ENCODE measurements around the gene CREB3L4.

CREB3L4 gene

GRCh38 chr1:153937331-153937730, 30.4 kb upstream of the CREB3L4 start:
- no peak for DNase-seq

- no peak for DNase-seq
Measured at GRCh38 chr1:153938996-153939395, 28.7 kb upstream of the CREB3L4 start.

DNA sequence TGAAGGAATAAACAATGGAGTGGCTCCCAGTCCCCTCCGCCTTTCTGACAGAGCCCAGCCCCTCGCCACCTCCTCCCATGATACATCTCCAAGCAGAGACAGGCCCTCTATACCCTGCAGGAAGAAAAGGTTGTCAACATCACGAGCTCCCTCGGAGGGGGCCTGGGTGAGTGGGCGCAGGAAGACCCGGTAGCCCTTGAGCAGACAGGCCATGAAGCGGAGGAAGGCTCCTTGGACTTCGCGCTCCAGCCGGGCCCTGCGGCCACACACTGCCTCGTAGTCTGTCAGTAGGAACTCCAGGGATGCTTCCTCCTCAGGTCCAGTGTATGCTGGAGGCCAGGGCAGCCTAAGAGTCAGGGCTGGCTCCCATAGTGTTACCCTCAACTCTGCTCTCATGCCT, 28.2 kb upstream of the CREB3L4 start:
- DNase-seq: no peak

DNA sequence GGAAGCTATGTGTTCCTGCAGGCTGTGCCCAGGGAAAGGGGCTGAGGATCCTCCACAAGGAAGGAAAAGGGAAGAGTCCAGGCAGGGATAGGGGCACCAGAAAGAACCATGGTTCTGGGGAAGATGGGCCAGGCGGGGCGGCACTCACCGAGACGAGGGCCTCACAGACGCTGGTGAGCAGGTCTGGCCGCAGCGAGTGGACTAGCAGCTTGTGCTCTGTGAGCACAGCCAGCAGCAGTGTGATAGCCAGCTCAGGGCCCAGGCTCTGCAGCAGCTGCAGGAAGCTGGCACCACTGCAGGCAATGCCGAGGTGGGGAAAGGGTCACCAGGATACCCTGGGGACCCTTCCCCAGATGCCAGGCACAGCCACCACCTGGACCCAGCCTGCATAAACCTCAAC, 26.9 kb upstream of the CREB3L4 start:
- no peak for DNase-seq

GRCh38 chr1:153941826-153942725, 25.6 kb upstream of the CREB3L4 start:
- DNase-seq: no peak

- no peak for DNase-seq
Measured at GRCh38 chr1:153942766-153943549, 24.7 kb upstream of the CREB3L4 start.

DNA sequence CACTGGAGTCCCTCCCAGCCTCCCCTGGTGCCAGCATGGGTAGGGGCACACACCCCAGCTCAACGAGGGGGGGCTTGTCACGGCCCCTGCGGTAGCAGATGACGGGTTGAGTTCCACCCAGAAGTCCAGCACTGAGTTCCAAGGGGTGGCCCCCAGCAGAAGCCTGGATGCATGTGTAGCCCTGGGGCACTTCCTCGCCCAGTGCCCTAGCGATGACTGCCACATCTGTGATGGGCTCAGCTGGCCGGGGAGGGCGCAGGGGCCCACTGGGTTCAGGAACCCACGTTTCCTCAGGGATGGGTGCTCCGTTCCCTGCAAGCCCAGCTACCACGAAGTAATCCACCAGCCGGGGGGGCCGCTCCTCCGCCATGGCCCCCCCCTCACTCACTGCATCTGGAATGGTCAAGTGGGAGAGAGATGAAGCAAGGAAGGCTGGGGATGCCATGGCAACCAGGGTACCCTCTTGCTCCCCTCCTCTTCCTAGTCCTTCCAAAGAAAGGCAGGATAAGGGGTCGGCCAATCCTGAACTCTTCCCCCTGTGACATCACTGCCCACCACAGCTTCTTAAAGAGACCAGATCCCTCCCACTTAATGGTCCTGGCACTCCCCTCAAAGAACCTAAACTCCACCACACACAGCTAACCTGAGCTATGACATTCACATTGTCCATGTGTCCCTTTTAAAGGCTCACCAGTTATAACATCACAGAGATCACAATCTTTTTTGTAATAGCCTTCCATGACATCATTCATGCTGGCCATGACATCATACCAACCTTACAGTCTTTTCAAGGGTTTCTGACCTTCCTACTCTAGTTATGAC, 23.5 kb upstream of the CREB3L4 start:
- DNase-seq: no peak

DNA sequence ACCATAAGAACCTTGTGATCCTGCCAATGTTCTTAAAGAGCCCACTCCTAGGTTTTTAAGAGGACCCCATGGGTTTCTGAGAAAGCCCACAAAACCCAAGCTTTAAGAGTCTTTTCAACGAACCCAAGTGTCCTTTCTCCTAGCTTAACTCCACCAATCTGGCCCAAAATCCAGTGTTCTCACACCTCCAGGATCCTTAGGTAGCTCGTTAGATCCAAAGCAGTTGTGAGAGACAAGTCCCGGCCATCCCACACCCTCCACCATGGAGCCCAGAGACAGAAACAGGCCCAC, 22.9 kb upstream of the CREB3L4 start:
- DNase-seq: no peak

DNA sequence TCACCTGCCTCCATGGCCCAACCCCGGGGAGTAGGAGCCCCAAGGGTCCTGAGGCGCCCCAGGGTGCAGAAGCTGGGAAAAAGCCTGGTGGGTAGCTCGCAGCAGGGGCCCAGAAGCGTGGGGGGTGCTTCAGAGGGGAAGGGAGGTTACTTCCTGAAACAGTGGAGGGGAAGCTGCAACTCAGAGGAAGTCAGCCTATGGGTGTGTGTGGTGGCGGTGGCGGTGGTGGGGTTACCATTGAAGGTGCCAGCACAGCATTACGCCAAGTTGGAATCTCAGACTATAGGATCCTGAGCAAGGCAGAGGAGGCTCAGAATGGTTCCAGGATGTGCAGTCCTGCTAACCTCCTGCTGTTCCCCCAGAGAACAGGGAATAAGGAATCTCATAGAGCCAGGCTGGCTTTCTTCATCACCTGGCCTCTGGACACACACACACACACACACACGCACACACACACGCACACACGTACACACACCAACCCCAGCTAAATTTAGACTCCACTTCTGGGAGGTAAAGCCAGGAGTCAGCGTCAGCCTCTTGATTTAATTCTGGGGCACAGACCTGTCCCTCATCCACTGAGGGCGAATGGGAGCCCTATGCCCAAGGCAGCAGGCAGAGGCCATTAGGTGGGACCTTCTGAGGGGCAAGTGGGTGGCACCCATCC, 22.4 kb upstream of the CREB3L4 start:
- peak; percentile 59 for DNase-seq

GRCh38 chr1:153945795-153946621, 21.7 kb upstream of the CREB3L4 start:
- peak; percentile 64 for DNase-seq

DNA sequence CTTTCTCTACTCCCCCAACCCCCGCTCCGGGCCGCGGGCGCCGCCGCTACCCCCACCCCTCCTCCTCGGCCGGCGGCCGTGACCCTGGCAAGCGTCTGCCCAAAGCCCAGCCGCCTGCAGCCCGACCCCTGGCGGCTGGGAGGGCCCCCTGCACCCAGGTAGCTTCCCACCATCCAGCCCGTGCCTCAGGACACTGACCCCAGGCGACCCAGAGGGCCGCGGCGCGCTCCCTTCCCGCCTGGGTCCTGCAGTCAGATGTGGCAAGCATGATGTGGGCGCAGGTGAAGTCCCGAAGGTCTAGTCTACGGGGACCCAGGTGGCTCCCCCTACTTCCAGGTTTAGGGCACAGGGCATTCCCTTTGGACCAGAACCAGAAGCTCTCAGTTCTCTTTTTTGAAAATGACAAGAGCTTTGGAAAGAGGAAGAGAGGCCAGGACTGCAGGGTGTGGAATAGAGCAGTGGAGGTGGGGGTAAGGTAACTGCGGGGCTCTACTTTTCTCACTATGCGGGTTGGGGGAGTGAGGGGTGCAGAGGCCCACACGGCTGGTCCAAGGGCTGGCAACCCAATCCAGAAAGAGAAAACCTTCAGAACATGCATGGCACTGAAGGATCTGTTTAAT, 21.0 kb upstream of the CREB3L4 start, which contains the start of gene DENND4B:
TSS of gene DENND4B (minus strand) at position 97 of the 620 bp plus-strand sequence. CDS start 2,344 bp downstream, outside the sequence.
- DNase-seq: peak; percentile 90

GRCh38 chr1:153951183-153951582, 16.5 kb upstream of the CREB3L4 start:
- DNase-seq: no peak

- DNase-seq: no peak
Measured at GRCh38 chr1:153951801-153952200, 15.9 kb upstream of the CREB3L4 start.

- DNase-seq: no peak
Measured at GRCh38 chr1:153953859-153954365, 13.8 kb upstream of the CREB3L4 start.

GRCh38 chr1:153954826-153955225, 12.9 kb upstream of the CREB3L4 start:
- DNase-seq: no peak

DNA sequence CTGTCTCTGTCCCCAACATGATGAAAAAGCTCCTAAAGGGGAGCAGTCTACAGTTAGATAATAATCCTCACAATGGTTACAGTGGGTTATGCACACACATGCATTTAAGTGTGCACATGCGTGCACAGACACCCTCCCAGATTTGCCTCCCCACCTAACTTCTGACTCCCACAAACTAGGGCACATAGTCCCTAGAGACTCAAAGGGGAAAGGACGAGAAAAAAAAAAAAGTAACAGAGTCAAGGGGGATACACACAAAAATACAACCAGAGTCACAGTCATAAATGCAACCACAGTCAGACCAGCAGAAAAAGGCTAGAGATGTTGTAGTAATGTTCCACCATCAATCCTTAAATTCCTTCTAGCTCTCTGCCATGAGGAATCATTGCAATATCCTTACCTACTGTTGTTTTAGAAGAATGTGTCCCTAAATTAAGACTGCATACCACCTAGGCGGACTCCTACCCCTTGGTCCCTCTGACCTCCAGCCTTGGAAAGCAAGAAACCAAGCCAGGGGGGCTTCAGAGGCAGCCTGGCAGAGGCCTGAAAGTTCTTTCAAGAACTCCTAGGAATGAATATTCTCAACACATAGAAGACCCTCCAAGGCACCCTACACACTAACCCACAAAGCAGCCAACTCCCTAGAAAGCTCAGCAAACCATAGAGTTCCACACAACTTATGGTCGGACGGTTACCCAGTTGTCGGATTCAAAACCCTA, 10.5 kb upstream of the CREB3L4 start:
- no peak for DNase-seq

GRCh38 chr1:153957744-153958110, 10.0 kb upstream of the CREB3L4 start:
- DNase-seq: no peak

DNA sequence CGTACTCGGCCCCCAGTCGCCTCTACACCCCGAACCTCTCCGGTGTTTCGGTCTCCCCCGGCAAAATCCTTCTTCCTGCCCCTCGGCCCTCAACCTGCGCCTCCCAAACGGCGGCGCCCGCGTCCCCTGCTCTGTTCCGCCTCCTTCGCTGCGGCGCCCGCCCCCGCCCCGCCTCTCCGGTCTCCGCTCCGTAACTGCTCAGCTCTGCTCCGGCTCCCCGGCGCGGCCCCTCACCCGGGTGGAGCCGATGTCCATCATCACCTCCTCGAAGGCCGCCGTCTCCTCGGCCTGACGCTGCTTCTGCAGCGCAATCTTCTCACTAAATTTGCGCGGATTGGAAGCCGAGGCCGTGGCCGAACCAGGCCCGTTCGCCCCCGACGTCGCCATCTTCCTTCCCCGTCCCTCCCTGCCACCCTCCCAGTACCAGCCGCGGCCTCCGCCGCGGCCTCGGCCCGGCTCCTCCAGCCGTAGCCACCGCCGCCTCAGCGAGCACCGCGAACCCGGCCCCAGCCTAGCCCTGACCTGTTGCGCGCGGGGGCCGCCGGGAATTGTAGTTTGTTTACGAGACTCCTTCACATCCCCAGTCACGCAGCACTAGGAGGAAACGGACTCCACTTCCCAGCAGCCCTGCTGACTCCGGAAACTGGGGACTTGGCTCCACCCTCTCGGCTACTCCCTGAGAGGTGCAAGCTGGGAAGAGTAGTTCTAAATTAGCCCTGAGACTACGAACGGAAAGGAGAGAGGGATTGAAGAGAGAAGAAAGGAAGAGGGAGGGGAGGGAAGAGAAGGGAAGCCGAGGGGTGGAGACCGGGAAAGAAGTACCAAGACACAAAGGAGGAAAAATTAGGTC, 9.4 kb upstream of the CREB3L4 start, which contains the start of gene CRTC2:
TSS of gene CRTC2 (minus strand) at position 502 of the 850 bp plus-strand sequence. CDS start at position 387, 115 bp downstream.
- peak; percentile 100 for DNase-seq

DNA sequence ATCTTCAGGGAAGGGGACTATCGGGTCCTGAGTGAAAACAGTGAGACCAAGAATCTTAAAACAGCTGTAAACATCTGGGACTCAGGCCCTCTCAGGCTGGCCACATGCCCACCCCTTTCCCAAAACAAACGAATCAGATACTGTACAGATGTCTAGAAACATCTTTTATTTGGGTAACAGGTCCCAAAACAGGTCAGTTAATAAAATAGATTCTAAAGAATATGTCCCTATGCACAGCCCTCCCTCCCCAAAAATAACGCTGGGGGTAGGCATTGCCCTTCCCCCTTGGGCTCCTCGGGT, 8.8 kb upstream of the CREB3L4 start:
- no peak for DNase-seq

Data from NCI-H345 (cell line).